ENCODE measurements around the gene SPATA3.
A peak's percentile ranks its signal among the peaks of the same experiment; 100 is the strongest.

Gene SPATA3

GRCh38 chr2:231032575-231033140 is 36.7 kb downstream of the SPATA3 start:
- DNase-seq: no peak

- no peak for DNase-seq
These were observed 37.5 kb downstream of the SPATA3 start for GRCh38 chr2:231033147-231034132.

- DNase-seq: no peak
These were observed 38.5 kb downstream of the SPATA3 start for GRCh38 chr2:231034291-231034882.

- DNase-seq: no peak
These were observed 40.2 kb downstream of the SPATA3 start for GRCh38 chr2:231036131-231036530.

GRCh38 chr2:231036578-231037106 is 40.7 kb downstream of the SPATA3 start:
- no peak for DNase-seq

GRCh38 chr2:231037202-231037730 is 41.3 kb downstream of the SPATA3 start, which contains the start of gene C2orf72:
Gene C2orf72, plus strand, starts transcription at chr2:231037523. Its CDS starts 43 bp downstream, at chr2:231037566.
- peak; percentile 27 for DNase-seq

GRCh38 chr2:231037731-231038482 is 42.0 kb downstream of the SPATA3 start:
- DNase-seq: peak; percentile 51

GRCh38 chr2:231038483-231039293 is 42.8 kb downstream of the SPATA3 start:
- no peak for DNase-seq

GRCh38 chr2:231039294-231039664 is 43.4 kb downstream of the SPATA3 start:
- DNase-seq: no peak

GRCh38 chr2:231039821-231040364 is 44.0 kb downstream of the SPATA3 start:
- no peak for DNase-seq

- DNase-seq: no peak
These were observed 45.3 kb downstream of the SPATA3 start for GRCh38 chr2:231041061-231041689.

- DNase-seq: no peak
These were observed 47.9 kb downstream of the SPATA3 start for GRCh38 chr2:231043796-231044195.

- no peak for DNase-seq
These were observed 51.0 kb downstream of the SPATA3 start for GRCh38 chr2:231046916-231047273.

GRCh38 chr2:231047274-231047922 is 51.5 kb downstream of the SPATA3 start:
- no peak for DNase-seq

- DNase-seq: no peak
These were observed 52.3 kb downstream of the SPATA3 start for GRCh38 chr2:231047923-231048915.

GRCh38 chr2:231049286-231050017 is 53.5 kb downstream of the SPATA3 start:
- no peak for DNase-seq

GRCh38 chr2:231050018-231050901 is 54.3 kb downstream of the SPATA3 start:
- DNase-seq: no peak

Data from retina (tissue), 1 donor.